Osteocyte (in vitro differentiated cells): ENCODE results near the gene CISH. TPM values are rescaled to one million over a fixed set of nuclear protein-coding genes. Genes with fewer than 3 reads are reported as not detected.

Source experiments
- DNase-seq: peaks from one replicate; pipeline ENCODE4 v3.0.0; 2021; ENCODE audit warnings: mixed read lengths; ENCODE audit not compliant: unreplicated experiment; ENCODE audit errors: extremely low spot score
- H3K27ac Mint-ChIP-seq: one replicate; pipeline ENCODE4 v1.8.0; 2021; ENCODE audit warnings: mild to moderate bottlenecking, mixed read lengths; ENCODE audit not compliant: unreplicated experiment
- H3K27me3 Mint-ChIP-seq: one replicate; pipeline ENCODE4 v1.8.0; 2021; ENCODE audit warnings: mixed read lengths; ENCODE audit not compliant: unreplicated experiment
- H3K36me3 Mint-ChIP-seq: one replicate; pipeline ENCODE4 v1.8.0; 2021; ENCODE audit warnings: mixed read lengths; ENCODE audit not compliant: unreplicated experiment
- H3K4me1 Mint-ChIP-seq: one replicate; pipeline ENCODE4 v1.8.0; 2021; ENCODE audit warnings: mixed read lengths; ENCODE audit not compliant: unreplicated experiment
- H3K4me3 Mint-ChIP-seq: one replicate; pipeline ENCODE4 v1.8.0; 2021; ENCODE audit warnings: mild to moderate bottlenecking, moderate library complexity, mixed read lengths; ENCODE audit not compliant: unreplicated experiment
- H3K9me3 Mint-ChIP-seq: one replicate; pipeline ENCODE4 v1.8.0; 2021; ENCODE audit warnings: mixed read lengths; ENCODE audit not compliant: unreplicated experiment
- total RNA-seq: library from RNA; stranded (reverse); gene quantifications from 2 replicates; pipeline ENCODE4 v1.2.1, GENCODE V29; 2021
- TF ChIP-seq, protein P1 (sequence below): fragments of 200-600 bp; sonication (generic); IDR thresholded peaks from 2 replicates; pipeline ENCODE4 v1.5.0; 2021; ENCODE audit warnings: antibody characterized with exemption, mild to moderate bottlenecking, moderate library complexity

CISH gene
- total RNA-seq, 1 donor from 2014 or later = 1.7 TPM

- H3K4me1 Mint-ChIP-seq = peaks cover 4% of the 10 kb centered on the region
- no peak overlapping the region for H3K27ac Mint-ChIP-seq
- H3K36me3 Mint-ChIP-seq = no peaks in the 10 kb centered on the region
- no peaks in the 10 kb centered on the region for H3K9me3 Mint-ChIP-seq
- no peak for DNase-seq
- no peaks in the 10 kb centered on the region for H3K27me3 Mint-ChIP-seq
- TF ChIP-seq, protein P1, sequence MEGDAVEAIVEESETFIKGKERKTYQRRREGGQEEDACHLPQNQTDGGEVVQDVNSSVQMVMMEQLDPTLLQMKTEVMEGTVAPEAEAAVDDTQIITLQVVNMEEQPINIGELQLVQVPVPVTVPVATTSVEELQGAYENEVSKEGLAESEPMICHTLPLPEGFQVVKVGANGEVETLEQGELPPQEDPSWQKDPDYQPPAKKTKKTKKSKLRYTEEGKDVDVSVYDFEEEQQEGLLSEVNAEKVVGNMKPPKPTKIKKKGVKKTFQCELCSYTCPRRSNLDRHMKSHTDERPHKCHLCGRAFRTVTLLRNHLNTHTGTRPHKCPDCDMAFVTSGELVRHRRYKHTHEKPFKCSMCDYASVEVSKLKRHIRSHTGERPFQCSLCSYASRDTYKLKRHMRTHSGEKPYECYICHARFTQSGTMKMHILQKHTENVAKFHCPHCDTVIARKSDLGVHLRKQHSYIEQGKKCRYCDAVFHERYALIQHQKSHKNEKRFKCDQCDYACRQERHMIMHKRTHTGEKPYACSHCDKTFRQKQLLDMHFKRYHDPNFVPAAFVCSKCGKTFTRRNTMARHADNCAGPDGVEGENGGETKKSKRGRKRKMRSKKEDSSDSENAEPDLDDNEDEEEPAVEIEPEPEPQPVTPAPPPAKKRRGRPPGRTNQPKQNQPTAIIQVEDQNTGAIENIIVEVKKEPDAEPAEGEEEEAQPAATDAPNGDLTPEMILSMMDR = no peak
- no peak overlapping the region for H3K4me3 Mint-ChIP-seq
Measured at GRCh38 chr3:50648313-50648712, 36.7 kb upstream of the CISH start.

DNA sequence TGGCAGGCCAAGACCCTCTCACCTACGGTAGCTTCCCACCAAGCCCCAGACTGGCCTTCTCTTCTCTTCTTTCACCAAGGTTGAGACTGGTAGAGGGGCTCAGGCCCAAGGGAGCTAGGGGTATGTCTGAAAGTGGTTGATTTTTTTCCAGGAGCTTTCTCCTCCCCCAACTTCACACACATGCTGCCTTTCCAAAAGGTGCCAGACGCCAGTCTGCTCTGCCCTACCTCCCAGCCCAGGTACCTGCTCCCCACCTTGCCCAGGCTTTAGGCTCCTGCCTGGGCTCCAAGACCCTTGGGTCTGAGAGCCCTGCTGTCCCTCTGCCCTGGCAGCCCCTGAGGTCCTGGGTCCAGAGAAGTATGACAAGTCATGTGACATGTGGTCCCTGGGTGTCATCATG is 33.8 kb upstream of the CISH start:
- H3K27me3 Mint-ChIP-seq = no peaks in the 10 kb centered on the region
- H3K4me3 Mint-ChIP-seq = no peak overlapping the region
- DNase-seq = no peak
- TF ChIP-seq, protein P1 = no peak
- H3K27ac Mint-ChIP-seq = no peak overlapping the region
- peaks cover 4% of the 10 kb centered on the region for H3K4me1 Mint-ChIP-seq
- H3K9me3 Mint-ChIP-seq = no peaks in the 10 kb centered on the region
- H3K36me3 Mint-ChIP-seq = no peaks in the 10 kb centered on the region

- DNase-seq = no peak
- Mint-ChIP-seq H3K27me3 (no peaks in the 10 kb centered on the region), H3K9me3 (no peaks in the 10 kb centered on the region), H3K36me3 (no peaks in the 10 kb centered on the region), H3K4me3 (no peak overlapping the region), H3K4me1 (peaks cover 4% of the 10 kb centered on the region), H3K27ac (no peak overlapping the region)
- TF ChIP-seq, protein P1 = no peak
Measured at GRCh38 chr3:50644561-50644960, 33.0 kb upstream of the CISH start.

DNA sequence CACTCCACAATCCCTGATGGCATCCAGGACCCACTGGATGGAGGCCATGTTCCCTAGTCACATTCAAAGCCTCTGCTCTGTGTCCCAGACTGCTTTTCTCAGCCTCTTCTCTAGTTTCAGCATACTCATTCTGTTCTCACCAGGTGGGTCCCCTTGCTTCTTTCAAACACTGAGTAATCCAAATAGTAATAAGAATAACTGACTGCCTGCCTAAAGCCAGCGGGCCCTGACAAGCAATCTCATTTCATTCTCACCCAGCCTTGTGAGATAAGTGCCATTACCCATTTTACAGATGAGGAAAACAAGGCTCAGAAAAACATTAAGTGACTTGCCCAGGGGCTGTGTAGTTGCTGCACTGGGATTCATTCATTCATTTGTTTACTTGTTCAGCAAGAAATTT is 30.8 kb upstream of the CISH start:
- Mint-ChIP-seq H3K9me3 (no peaks in the 10 kb centered on the region), H3K36me3 (no peaks in the 10 kb centered on the region), H3K4me1 (peaks cover 16% of the 10 kb centered on the region), H3K27ac (no peak overlapping the region), H3K4me3 (no peak overlapping the region), H3K27me3 (no peaks in the 10 kb centered on the region)
- TF ChIP-seq, protein P1 = no peak
- DNase-seq = no peak

- Mint-ChIP-seq H3K4me1 (peaks cover 20% of the 10 kb centered on the region), H3K9me3 (no peaks in the 10 kb centered on the region), H3K27me3 (no peaks in the 10 kb centered on the region), H3K4me3 (no peak overlapping the region), H3K27ac (no peak overlapping the region), H3K36me3 (no peaks in the 10 kb centered on the region)
- TF ChIP-seq, protein P1 = no peak
- DNase-seq = no peak
Measured at GRCh38 chr3:50639055-50639494, 27.5 kb upstream of the CISH start.
